Panc1 (cell line): ENCODE data around the gene DNAJC13.

Experiments used
- CTCF ChIP-seq: fragments of 450-650 bp; IDR thresholded peaks from 2 replicates; pipeline ENCODE4 v1.5.1; 2017; ENCODE audit warnings: mild to moderate bottlenecking
- POLR2AphosphoS5 ChIP-seq: IDR thresholded peaks from 2 replicates; pipeline ENCODE4 v1.6.1; 2012; ENCODE audit warnings: mild to moderate bottlenecking, low read depth, low read length, moderate library complexity
- REST ChIP-seq, 2 experiments: IDR thresholded peaks; 2 replicates each; pipeline ENCODE4 v1.6.1; 2011 to 2012; ENCODE audit warnings: low read depth in 2 of 2, control low read depth in 1 of 2, low read length in 1 of 2, mild to moderate bottlenecking in 1 of 2, moderate library complexity in 1 of 2; ENCODE audit not compliant: insufficient read depth in 1 of 2
- SIN3A ChIP-seq: IDR thresholded peaks from 2 replicates; pipeline ENCODE4 v1.6.1; 2012; ENCODE audit warnings: low read depth, mild to moderate bottlenecking, low read length, moderate library complexity, borderline replicate concordance; ENCODE audit not compliant: insufficient read depth
- TCF7L2 ChIP-seq: IDR thresholded peaks from 2 replicates; pipeline ENCODE4 v1.6.1; 2011; ENCODE audit warnings: mild to moderate bottlenecking, low read depth, low read length, inconsistent platforms

GRCh38 chr3:132554437-132554836 lies 137.1 kb downstream of the DNAJC13 start:
- TF ChIP-seq CTCF = no peak
- no peak for TF ChIP-seq REST (IDR thresholded peaks at IDR 0.05; ENCODE audit: insufficient read depth in 1 of 2, low read depth in 2 of 2, low read length in 1 of 2)
- no peak for TF ChIP-seq POLR2AphosphoS5
- no peak for TF ChIP-seq TCF7L2
- TF ChIP-seq SIN3A = no peak
